Measurements from ENCODE around the gene TBC1D22A.

Gene TBC1D22A

GRCh38 chr22:47019012-47019790, 256.8 kb downstream of the TBC1D22A start:
- no peak for DNase-seq

GRCh38 chr22:47020166-47020565, 257.7 kb downstream of the TBC1D22A start:
- no peak for DNase-seq

- no peak for DNase-seq
Observed at GRCh38 chr22:47021371-47022074, 259.1 kb downstream of the TBC1D22A start.

GRCh38 chr22:47022075-47022473, 259.6 kb downstream of the TBC1D22A start:
- DNase-seq: no peak

GRCh38 chr22:47022475-47022874, 260.0 kb downstream of the TBC1D22A start:
- no peak for DNase-seq

GRCh38 chr22:47023871-47024270, 261.4 kb downstream of the TBC1D22A start:
- no peak for DNase-seq

- no peak for DNase-seq
Observed at GRCh38 chr22:47027766-47028165, 265.3 kb downstream of the TBC1D22A start.

- DNase-seq: no peak
Observed at GRCh38 chr22:47029244-47030074, 267.0 kb downstream of the TBC1D22A start.

- no peak for DNase-seq
Observed at GRCh38 chr22:47030143-47030661, 267.8 kb downstream of the TBC1D22A start.

- no peak for DNase-seq
Observed at GRCh38 chr22:47030881-47031627, 268.6 kb downstream of the TBC1D22A start.

- DNase-seq: no peak
Observed at GRCh38 chr22:47031628-47031915, 269.1 kb downstream of the TBC1D22A start.

GRCh38 chr22:47032091-47032943, 269.9 kb downstream of the TBC1D22A start:
- DNase-seq: no peak

GRCh38 chr22:47032956-47033647, 270.7 kb downstream of the TBC1D22A start:
- no peak for DNase-seq

- no peak for DNase-seq
Observed at GRCh38 chr22:47033648-47034000, 271.2 kb downstream of the TBC1D22A start.

GRCh38 chr22:47034076-47034808, 271.8 kb downstream of the TBC1D22A start:
- DNase-seq: no peak

- DNase-seq: no peak
Observed at GRCh38 chr22:47034905-47035419, 272.5 kb downstream of the TBC1D22A start.

- DNase-seq: no peak
Observed at GRCh38 chr22:47035425-47035881, 273.0 kb downstream of the TBC1D22A start.

- DNase-seq: no peak
Observed at GRCh38 chr22:47036352-47036751, 273.9 kb downstream of the TBC1D22A start.

- no peak for DNase-seq
Observed at GRCh38 chr22:47036936-47037485, 274.6 kb downstream of the TBC1D22A start.
